ENCODE data around the gene PLOD3. TPM values are rescaled to one million over a fixed set of nuclear protein-coding genes. Genes with fewer than 3 reads are reported as not detected.

The PLOD3 gene
- total RNA-seq, 2 donors from 2014 or later: 39.0 to 44.7 TPM

- DNase-seq (no peak), ATAC-seq (no peak)
- H3K4me1 Mint-ChIP-seq: peaks cover 58% of the 10 kb centered on the region
- H3K4me3 Mint-ChIP-seq: peak overlapping the region; percentile 59
- H3K27ac Mint-ChIP-seq: no peak overlapping the region
- H3K36me3 Mint-ChIP-seq (ENCODE audit: low read depth): peaks cover 15% of the 10 kb centered on the region
- peaks cover 71% of the 10 kb centered on the region for H3K27me3 Mint-ChIP-seq
- no peaks in the 10 kb centered on the region for H3K9me3 ChIP-seq (ENCODE audit: control insufficient read depth, low read length, poor library complexity, severe bottlenecking)
Measured at GRCh38 chr7:101166909-101167644, 50.3 kb downstream of the PLOD3 start.

GRCh38 chr7:101166648-101166908 lies 50.8 kb downstream of the PLOD3 start:
- ATAC-seq (no peak), DNase-seq (no peak)
- H3K27ac Mint-ChIP-seq: no peak overlapping the region
- no peaks in the 10 kb centered on the region for H3K9me3 ChIP-seq (ENCODE audit: control insufficient read depth, low read length, poor library complexity, severe bottlenecking)
- H3K27me3 Mint-ChIP-seq: peaks cover 66% of the 10 kb centered on the region
- H3K4me3 Mint-ChIP-seq: peak overlapping the region; percentile 59
- H3K36me3 Mint-ChIP-seq (ENCODE audit: low read depth): peaks cover 15% of the 10 kb centered on the region
- peaks cover 55% of the 10 kb centered on the region for H3K4me1 Mint-ChIP-seq

DNA sequence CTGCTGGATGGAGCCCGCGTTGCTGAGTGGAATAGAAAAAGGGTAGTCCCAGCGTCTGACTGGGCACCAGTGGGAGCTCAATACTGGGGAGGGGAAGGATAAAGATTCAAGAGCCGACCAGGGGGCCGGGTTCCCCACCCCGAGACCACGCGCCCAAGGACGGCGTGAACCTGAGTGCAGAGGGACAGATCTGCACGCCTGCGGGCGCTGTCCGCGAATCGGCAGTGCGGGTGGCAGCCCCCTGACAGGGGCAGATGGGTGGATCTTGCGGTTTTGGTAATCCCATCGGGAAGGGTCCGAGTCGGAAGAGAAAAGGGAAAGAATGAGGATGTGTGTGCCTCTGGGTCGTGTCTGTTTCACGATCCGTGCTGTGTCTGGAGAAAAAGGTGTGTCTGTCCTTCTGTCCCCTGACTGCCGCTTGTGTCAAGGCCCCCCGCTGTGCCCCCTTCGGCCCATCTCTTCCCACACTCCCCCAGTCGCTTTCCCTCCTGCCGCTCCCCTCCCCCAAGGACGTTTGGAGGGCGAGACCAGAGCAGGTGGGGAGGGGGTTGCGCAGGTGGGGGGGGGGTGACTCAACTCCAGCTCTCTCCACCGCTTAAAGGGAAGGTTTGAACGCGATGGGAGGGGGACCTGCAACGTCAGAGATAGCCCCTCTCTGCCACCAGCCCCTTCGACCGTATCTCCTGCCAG lies 51.3 kb downstream of the PLOD3 start:
- peaks cover 62% of the 10 kb centered on the region for H3K27me3 Mint-ChIP-seq
- ATAC-seq: no peak
- H3K9me3 ChIP-seq (ENCODE audit: control insufficient read depth, low read length, poor library complexity, severe bottlenecking): no peaks in the 10 kb centered on the region
- H3K27ac Mint-ChIP-seq: peak overlapping the region; percentile 84
- no peak for DNase-seq
- H3K4me3 Mint-ChIP-seq: peak overlapping the region; percentile 75
- peaks cover 15% of the 10 kb centered on the region for H3K36me3 Mint-ChIP-seq (ENCODE audit: low read depth)
- H3K4me1 Mint-ChIP-seq: peaks cover 50% of the 10 kb centered on the region

GRCh38 chr7:101165075-101165957 lies 52.1 kb downstream of the PLOD3 start, which contains the start of gene VGF:
VGF (minus strand) TSS chr7:101165569; CDS start chr7:101164843, 726 bp downstream.
- peaks cover 42% of the 10 kb centered on the region for H3K4me1 Mint-ChIP-seq
- peak; percentile 85 to 93 (median 90) for DNase-seq
- peaks cover 16% of the 10 kb centered on the region for H3K36me3 Mint-ChIP-seq (ENCODE audit: low read depth)
- H3K27me3 Mint-ChIP-seq: peaks cover 54% of the 10 kb centered on the region
- ATAC-seq: peak; percentile 91
- H3K27ac Mint-ChIP-seq: peak within 1 kb of the TSS; percentile 84
- no peaks in the 10 kb centered on the region for H3K9me3 ChIP-seq (ENCODE audit: control insufficient read depth, low read length, poor library complexity, severe bottlenecking)
- H3K4me3 Mint-ChIP-seq: peak within 1 kb of the TSS; percentile 75

GRCh38 chr7:101164071-101164840 lies 53.1 kb downstream of the PLOD3 start:
- DNase-seq (peak in 1 of 3 donors; percentile 18), ATAC-seq (no peak)
- Mint-ChIP-seq H3K4me1 (peaks cover 33% of the 10 kb centered on the region), H3K36me3 (ENCODE audit: low read depth) (peaks cover 16% of the 10 kb centered on the region), H3K27ac (no peak overlapping the region), H3K4me3 (peak overlapping the region; percentile 79), H3K27me3 (peaks cover 43% of the 10 kb centered on the region)
- no peaks in the 10 kb centered on the region for H3K9me3 ChIP-seq (ENCODE audit: control insufficient read depth, low read length, poor library complexity, severe bottlenecking)

GRCh38 chr7:101163279-101164070 lies 53.9 kb downstream of the PLOD3 start:
- H3K36me3 Mint-ChIP-seq (ENCODE audit: low read depth): peaks cover 15% of the 10 kb centered on the region
- H3K27ac Mint-ChIP-seq: peak overlapping the region; percentile 24
- no peaks in the 10 kb centered on the region for H3K9me3 ChIP-seq (ENCODE audit: control insufficient read depth, low read length, poor library complexity, severe bottlenecking)
- H3K4me1 Mint-ChIP-seq: peaks cover 29% of the 10 kb centered on the region
- DNase-seq: peak in 1 of 3 donors; percentile 20
- H3K4me3 Mint-ChIP-seq: peak overlapping the region; percentile 79
- peaks cover 35% of the 10 kb centered on the region for H3K27me3 Mint-ChIP-seq
- no peak for ATAC-seq

- peak overlapping the region; percentile 79 for H3K4me3 Mint-ChIP-seq
- peaks cover 24% of the 10 kb centered on the region for H3K4me1 Mint-ChIP-seq
- ATAC-seq: no peak
- peaks cover 13% of the 10 kb centered on the region for H3K36me3 Mint-ChIP-seq (ENCODE audit: low read depth)
- H3K27me3 Mint-ChIP-seq: peaks cover 28% of the 10 kb centered on the region
- no peaks in the 10 kb centered on the region for H3K9me3 ChIP-seq (ENCODE audit: control insufficient read depth, low read length, poor library complexity, severe bottlenecking)
- no peak overlapping the region for H3K27ac Mint-ChIP-seq
- no peak for DNase-seq
Measured at GRCh38 chr7:101162551-101163278, 54.7 kb downstream of the PLOD3 start.

GRCh38 chr7:101161692-101162471 lies 55.5 kb downstream of the PLOD3 start:
- no peaks in the 10 kb centered on the region for H3K9me3 ChIP-seq (ENCODE audit: control insufficient read depth, low read length, poor library complexity, severe bottlenecking)
- no peak for DNase-seq
- no peak for ATAC-seq
- peaks cover 9% of the 10 kb centered on the region for H3K36me3 Mint-ChIP-seq (ENCODE audit: low read depth)
- H3K4me3 Mint-ChIP-seq: peak overlapping the region; percentile 62
- peaks cover 19% of the 10 kb centered on the region for H3K27me3 Mint-ChIP-seq
- H3K27ac Mint-ChIP-seq: no peak overlapping the region
- peaks cover 20% of the 10 kb centered on the region for H3K4me1 Mint-ChIP-seq

GRCh38 chr7:101160910-101161309 lies 56.5 kb downstream of the PLOD3 start:
- Mint-ChIP-seq H3K36me3 (ENCODE audit: low read depth) (peaks cover 9% of the 10 kb centered on the region), H3K4me3 (peak overlapping the region; percentile 12), H3K27me3 (peaks cover 13% of the 10 kb centered on the region), H3K4me1 (peaks cover 20% of the 10 kb centered on the region), H3K27ac (no peak overlapping the region)
- ATAC-seq (no peak), DNase-seq (no peak)
- H3K9me3 ChIP-seq (ENCODE audit: control insufficient read depth, low read length, poor library complexity, severe bottlenecking): no peaks in the 10 kb centered on the region

DNA sequence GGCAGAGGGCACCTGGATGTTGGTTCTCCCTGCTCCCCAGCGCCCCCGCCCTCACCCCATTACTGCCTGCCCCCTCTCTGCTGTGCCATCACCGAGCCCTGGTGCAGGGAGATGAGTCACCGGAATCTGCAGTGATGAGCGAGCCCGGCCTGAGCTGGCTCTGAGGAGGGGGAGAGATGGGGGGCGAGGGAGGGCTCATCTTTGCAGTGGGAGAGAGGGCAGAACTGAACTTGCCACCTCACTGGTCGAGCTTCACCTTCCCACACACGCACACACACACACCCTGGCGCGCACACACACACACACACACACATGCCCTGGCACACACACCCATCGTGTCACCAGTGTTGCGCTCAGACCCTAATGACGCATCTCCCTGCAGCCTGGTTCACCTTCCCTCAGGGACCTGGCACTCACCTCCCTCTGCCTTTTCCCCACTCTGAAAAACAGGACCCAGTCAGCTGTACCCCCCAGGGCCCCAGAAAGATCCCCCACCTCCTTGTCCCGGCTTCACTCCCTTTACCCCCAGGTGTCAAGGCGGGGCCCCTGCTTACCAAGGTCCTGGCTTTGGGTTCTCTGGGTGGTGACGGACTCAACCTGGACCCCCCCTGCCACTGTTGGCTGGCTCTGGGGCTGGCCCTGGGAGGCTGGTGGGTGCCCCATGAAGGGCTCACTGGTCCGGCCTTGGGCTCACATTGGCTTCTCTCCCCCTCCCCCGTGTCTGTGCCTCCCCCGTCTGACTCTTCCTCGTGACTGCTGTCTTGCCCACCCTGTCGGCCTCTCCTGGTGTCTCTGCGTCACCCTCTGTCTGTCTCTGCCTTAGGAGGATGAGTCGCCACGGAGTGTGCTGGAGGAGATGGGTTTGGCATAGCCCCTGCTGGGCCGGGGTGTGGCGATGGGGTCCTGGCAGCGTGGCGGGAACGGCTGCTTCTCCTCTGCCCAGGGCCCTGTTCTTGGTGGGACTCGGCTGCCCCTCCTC lies 57.4 kb downstream of the PLOD3 start:
- peaks cover 5% of the 10 kb centered on the region for H3K27me3 Mint-ChIP-seq
- DNase-seq: no peak
- H3K36me3 Mint-ChIP-seq (ENCODE audit: low read depth): peaks cover 9% of the 10 kb centered on the region

More for the DNA sequence above, 57.4 kb downstream of the PLOD3 start:
- H3K27ac Mint-ChIP-seq: no peak overlapping the region
- H3K4me3 Mint-ChIP-seq: no peak overlapping the region
- H3K4me1 Mint-ChIP-seq: peaks cover 20% of the 10 kb centered on the region
- no peaks in the 10 kb centered on the region for H3K9me3 ChIP-seq (ENCODE audit: control insufficient read depth, low read length, poor library complexity, severe bottlenecking)
- no peak for ATAC-seq
